GM12891 (cell line): Measurements from ENCODE around the gene GNAI1.

Experiments
- DNase-seq: peaks from one replicate; pipeline ENCODE4 v3.0.0; 2011; ENCODE audit warnings: low spot score; ENCODE audit not compliant: insufficient read length
- FAIRE-seq: peaks from 2 replicates; lab custom pipeline; 2011; peaks lifted over from hg19 to GRCh38; lab: Jason Lieb, UNC
- PAX5 ChIP-seq: IDR thresholded peaks from 2 replicates; pipeline ENCODE4 v1.6.1; 2011; ENCODE audit warnings: low read length, moderate library complexity, mild to moderate bottlenecking; ENCODE audit not compliant: insufficient read depth, severe bottlenecking
- POLR2A ChIP-seq: IDR thresholded peaks from 2 replicates; pipeline ENCODE4 v1.6.1; 2011; ENCODE audit warnings: low read depth, low read length, control low read depth
- POLR2AphosphoS5 ChIP-seq: IDR thresholded peaks from 2 replicates; pipeline ENCODE4 v1.6.1; 2011; ENCODE audit warnings: low read depth, low read length, control low read depth
- POU2F2 ChIP-seq: IDR thresholded peaks from 2 replicates; pipeline ENCODE4 v1.6.1; 2011; ENCODE audit warnings: low read depth, mild to moderate bottlenecking, control low read depth, low read length, moderate library complexity
- SPI1 ChIP-seq: IDR thresholded peaks from 2 replicates; pipeline ENCODE4 v1.6.1; 2011; ENCODE audit warnings: low read depth, low read length, control low read depth
- TAF1 ChIP-seq: IDR thresholded peaks from 2 replicates; pipeline ENCODE4 v1.6.1; 2011; ENCODE audit warnings: low read depth, low read length, control low read depth

The GNAI1 gene

DNA sequence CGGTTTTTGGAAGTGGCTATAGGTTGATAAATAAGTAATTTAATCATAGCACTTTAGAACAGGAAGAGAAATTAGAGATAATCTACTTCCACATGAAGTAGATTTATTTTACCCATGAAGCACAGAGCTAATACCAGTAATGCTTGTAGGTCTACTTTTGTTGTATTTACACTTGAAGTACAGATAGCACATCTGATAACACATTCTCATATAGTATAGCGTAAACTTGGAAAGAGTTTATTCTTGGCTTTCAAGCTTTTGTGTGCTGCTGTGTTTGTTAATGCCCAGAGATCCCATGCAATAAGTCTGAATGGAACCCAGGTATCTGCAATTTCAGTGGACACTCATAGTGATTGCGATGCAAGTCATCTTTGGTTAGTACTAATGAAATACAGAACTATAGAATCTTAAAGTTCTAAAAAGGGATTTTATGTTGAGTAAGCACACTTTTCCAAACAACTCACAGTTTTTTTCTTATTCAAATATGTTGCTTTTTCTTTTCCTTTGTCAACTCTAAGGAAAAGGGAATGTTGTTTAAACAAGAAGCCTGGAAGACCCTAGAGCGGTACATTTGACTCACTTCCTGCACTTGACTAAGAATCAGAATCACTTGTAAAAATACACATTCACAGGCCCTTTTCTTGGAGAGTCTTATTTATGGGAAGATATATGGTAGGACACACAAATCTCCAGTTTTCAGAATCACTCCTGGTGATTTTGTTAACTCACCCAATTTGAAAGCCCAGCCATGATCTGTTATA, 105.8 kb downstream of the GNAI1 start:
- no peak for DNase-seq
- TF ChIP-seq TAF1 (no peak), POLR2A (no peak), SPI1 (no peak), POLR2AphosphoS5 (no peak), PAX5 (no peak)
- no peak for FAIRE-seq

GRCh38 chr7:80241671-80242070, 107.0 kb downstream of the GNAI1 start:
- no peak for FAIRE-seq
- DNase-seq: no peak
- TF ChIP-seq TAF1 (no peak), POLR2A (no peak), POU2F2 (no peak), PAX5 (no peak), SPI1 (no peak), POLR2AphosphoS5 (no peak)

DNA sequence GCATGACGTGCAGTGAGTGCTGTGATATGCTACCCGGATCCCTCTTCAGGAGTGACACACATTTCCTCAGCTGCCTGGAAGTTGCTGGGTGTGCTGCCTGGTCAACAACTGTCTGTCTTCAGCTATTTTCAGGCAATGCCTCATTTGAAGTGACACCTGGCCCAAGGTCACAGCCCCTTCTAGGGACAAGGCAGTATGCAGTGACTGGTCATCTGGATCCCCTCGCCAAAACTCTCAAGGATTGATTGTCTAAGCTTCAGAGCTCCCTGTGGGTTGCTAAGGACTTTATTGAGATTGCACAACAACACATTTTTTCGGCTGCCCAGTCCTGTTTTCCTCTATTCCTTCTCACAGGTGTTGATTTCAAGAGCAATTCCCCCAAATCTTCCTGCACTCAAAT, 108.8 kb downstream of the GNAI1 start:
- FAIRE-seq (no peak), DNase-seq (no peak)
- TF ChIP-seq PAX5: no peak
- no peak for TF ChIP-seq POLR2A
- TF ChIP-seq TAF1: no peak
- TF ChIP-seq POU2F2: no peak
- TF ChIP-seq POLR2AphosphoS5: no peak
- no peak for TF ChIP-seq SPI1

DNA sequence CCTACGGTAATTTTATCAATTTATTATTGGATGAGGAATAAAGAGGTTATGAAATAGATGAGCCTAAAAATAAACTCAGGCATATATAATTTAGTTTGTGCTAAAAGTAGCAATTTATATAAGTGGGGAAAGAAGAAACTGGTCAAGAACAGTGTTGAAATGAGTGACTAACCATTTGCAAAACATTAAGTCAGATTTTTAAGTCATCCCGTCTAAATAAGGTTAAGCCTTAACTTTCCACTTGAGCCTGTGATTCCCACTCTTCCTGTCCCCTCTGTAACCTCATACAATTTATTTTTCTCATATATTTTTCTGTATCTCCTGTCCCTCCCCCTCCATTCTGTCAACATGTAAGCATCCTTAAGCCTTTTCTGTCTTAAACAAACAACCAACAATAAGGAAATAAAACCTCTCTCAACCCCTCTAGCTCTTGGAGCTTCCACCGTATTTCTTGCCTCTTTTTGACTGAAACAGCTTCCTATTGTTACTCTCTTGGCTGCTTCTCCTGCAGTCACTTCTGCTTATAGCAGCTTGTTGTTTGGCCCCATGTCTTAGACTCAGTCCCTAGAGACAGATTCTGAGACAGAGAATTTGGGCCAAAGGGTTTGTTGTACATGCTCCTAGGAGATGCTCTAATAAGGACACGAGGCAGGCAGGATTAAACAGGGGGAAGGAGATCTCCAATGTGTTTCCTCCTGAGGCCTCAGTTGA, 109.7 kb downstream of the GNAI1 start:
- no peak for DNase-seq
- no peak for TF ChIP-seq POLR2AphosphoS5
- no peak for TF ChIP-seq POLR2A
- TF ChIP-seq TAF1: no peak
- TF ChIP-seq SPI1: no peak
- TF ChIP-seq POU2F2: no peak
- no peak for TF ChIP-seq PAX5

GRCh38 chr7:80247144-80247543, 112.5 kb downstream of the GNAI1 start:
- FAIRE-seq (no peak), DNase-seq (no peak)
- TF ChIP-seq POU2F2: no peak
- TF ChIP-seq PAX5: no peak
- no peak for TF ChIP-seq SPI1
- no peak for TF ChIP-seq POLR2AphosphoS5
- no peak for TF ChIP-seq TAF1
- TF ChIP-seq POLR2A: no peak

More for the DNA sequence above, 109.7 kb downstream of the GNAI1 start:
- FAIRE-seq: no peak

DNA sequence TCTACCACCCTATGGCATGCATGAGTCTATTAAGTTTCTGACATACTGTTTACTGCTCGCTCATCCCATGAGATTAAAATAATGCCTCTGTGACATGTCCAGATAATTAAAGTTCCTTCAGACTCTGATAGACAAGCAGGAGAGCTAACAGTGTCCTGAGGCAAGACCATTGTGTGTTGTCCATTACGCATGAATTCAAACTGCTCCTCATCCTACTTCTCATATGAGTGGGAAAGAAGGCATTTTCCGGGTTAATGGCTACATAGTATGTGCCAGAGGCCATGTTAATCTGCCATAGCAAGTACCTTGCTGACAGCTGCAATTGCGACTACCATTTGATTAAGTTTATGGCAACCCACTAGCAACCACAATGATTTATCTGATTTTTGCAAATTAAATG, 113.3 kb downstream of the GNAI1 start:
- TF ChIP-seq POU2F2 (no peak), TAF1 (no peak), POLR2A (no peak), SPI1 (no peak), POLR2AphosphoS5 (no peak), PAX5 (no peak)
- DNase-seq (no peak), FAIRE-seq (no peak)

- no peak for DNase-seq
- TF ChIP-seq POLR2A (no peak), SPI1 (no peak), TAF1 (no peak), POLR2AphosphoS5 (no peak), PAX5 (no peak), POU2F2 (no peak)
- FAIRE-seq: no peak
Observed at GRCh38 chr7:80249184-80249583, 114.6 kb downstream of the GNAI1 start.

- FAIRE-seq: no peak
- no peak for TF ChIP-seq PAX5
- no peak for TF ChIP-seq POLR2A
- no peak for TF ChIP-seq TAF1
- TF ChIP-seq POU2F2: no peak
- TF ChIP-seq POLR2AphosphoS5: no peak
- TF ChIP-seq SPI1: no peak
- no peak for DNase-seq
Observed at GRCh38 chr7:80249619-80250295, 115.1 kb downstream of the GNAI1 start.

- no peak for DNase-seq
- FAIRE-seq: no peak
- TF ChIP-seq POLR2AphosphoS5 (no peak), PAX5 (no peak), POU2F2 (no peak), TAF1 (no peak), POLR2A (no peak), SPI1 (no peak)
Observed at GRCh38 chr7:80253237-80253636, 118.6 kb downstream of the GNAI1 start.
